ENCODE measurements around the gene UBE2S.

DNA sequence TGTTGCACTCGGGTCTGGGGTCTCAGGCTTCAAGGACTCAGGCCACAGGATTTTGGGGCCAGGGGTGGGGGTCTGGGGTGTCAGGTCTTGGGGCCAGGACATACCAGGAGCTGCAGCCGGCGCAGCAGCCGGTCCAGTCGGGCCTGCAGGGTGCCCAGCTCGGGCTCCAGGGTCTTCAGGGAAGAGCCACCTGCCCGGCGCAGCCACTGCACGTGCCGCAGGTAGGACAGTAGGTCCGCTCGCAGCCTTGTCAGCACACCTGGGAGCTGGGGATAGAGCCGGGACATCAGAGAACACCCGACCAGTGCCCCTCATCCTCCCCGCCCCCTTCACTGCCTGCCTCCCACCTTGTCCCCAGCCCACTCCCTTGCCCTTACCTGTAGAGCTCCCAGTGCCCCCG is 39.5 kb downstream of the UBE2S start:
- no peak for TF ChIP-seq POLR2A (IDR thresholded peaks at IDR 0.05)
- no peak for TF ChIP-seq POLR2AphosphoS5 (IDR thresholded peaks at IDR 0.05)
- TF ChIP-seq, protein P1, sequence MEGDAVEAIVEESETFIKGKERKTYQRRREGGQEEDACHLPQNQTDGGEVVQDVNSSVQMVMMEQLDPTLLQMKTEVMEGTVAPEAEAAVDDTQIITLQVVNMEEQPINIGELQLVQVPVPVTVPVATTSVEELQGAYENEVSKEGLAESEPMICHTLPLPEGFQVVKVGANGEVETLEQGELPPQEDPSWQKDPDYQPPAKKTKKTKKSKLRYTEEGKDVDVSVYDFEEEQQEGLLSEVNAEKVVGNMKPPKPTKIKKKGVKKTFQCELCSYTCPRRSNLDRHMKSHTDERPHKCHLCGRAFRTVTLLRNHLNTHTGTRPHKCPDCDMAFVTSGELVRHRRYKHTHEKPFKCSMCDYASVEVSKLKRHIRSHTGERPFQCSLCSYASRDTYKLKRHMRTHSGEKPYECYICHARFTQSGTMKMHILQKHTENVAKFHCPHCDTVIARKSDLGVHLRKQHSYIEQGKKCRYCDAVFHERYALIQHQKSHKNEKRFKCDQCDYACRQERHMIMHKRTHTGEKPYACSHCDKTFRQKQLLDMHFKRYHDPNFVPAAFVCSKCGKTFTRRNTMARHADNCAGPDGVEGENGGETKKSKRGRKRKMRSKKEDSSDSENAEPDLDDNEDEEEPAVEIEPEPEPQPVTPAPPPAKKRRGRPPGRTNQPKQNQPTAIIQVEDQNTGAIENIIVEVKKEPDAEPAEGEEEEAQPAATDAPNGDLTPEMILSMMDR (IDR thresholded peaks at IDR 0.05) = no peak

Data from breast epithelium (tissue), 3 donors.